Endothelial cell of umbilical vein (primary cell): Measurements from ENCODE around the gene ARFIP1. TPM values are rescaled to one million over a fixed set of nuclear protein-coding genes. Genes with fewer than 3 reads are reported as not detected.

Experiments used
- BruUV-seq: library from RNA; stranded (reverse); fragments of 400-500 nt; replicated peaks from 2 replicates; lab custom pipeline; 2021; lab: Mats Ljungman, UMichigan
- CTCF ChIA-PET: fragments of 300-600, 350-600 bp; sonication (Branson Sonifier 250); formaldehyde crosslinking; loops from one replicate; lab custom pipeline; 2021; ENCODE audit warnings: antibody characterized with exemption, inconsistent platforms; lab: Charles Lee
- POLR2A ChIA-PET: fragments of 300-600, 350-600 bp; sonication (Branson Sonifier 250); formaldehyde crosslinking; loops from one replicate; lab custom pipeline; 2021; ENCODE audit warnings: antibody characterized with exemption, inconsistent platforms; lab: Charles Lee
- DNase-seq: peaks from one replicate; pipeline ENCODE4 v3.0.0-alpha.2; 2011; ENCODE audit warnings: low read depth, low spot score
- FAIRE-seq: peaks from 2 replicates; lab custom pipeline; 2011; peaks lifted over from hg19 to GRCh38; lab: Jason Lieb, UNC
- H2AFZ ChIP-seq: 2 replicates; pipeline ENCODE4 v1.6.0; 2012; ENCODE audit warnings: low read depth, low read length, control low read depth, inconsistent platforms
- H3K27ac ChIP-seq: 2 replicates; pipeline ENCODE4 v1.5.1; 2011; ENCODE audit warnings: low read depth, mild to moderate bottlenecking, control low read depth, low read length, moderate library complexity; ENCODE audit not compliant: insufficient read depth
- H3K27me3 ChIP-seq, 2 experiments: 2 replicates each; pipeline versions ENCODE4 v1.6.0 to v1.6.1; 2011; ENCODE audit warnings: low read length in 2 of 2, mixed read lengths in 1 of 2; ENCODE audit not compliant: control insufficient read depth in 2 of 2, insufficient read depth in 2 of 2
- H3K36me3 ChIP-seq, 2 experiments: 2 replicates in 1 of 2; 3 replicates in 1 of 2; pipeline ENCODE4 v1.5.1; 2011; ENCODE audit warnings: low read length in 2 of 2, mild to moderate bottlenecking in 1 of 2, moderate library complexity in 1 of 2; ENCODE audit not compliant: control insufficient read depth in 2 of 2, insufficient read depth in 2 of 2; ENCODE audit errors: extremely low read depth in 1 of 2
- H3K4me1 ChIP-seq: 3 replicates; pipeline ENCODE4 v1.5.1; 2011; ENCODE audit warnings: mild to moderate bottlenecking, low read length; ENCODE audit not compliant: control insufficient read depth, insufficient read depth; ENCODE audit errors: extremely low read depth
- H3K4me2 ChIP-seq: 2 replicates; pipeline ENCODE4 v1.6.1; 2011; ENCODE audit warnings: low read length, control low read depth, mixed read lengths; ENCODE audit not compliant: insufficient read depth
- H3K4me3 ChIP-seq, 3 experiments: fragments of 200-600 bp in 1 of 3; sonication (generic), shearing (Covaris generic) in 1 of 3; replicated peaks in 1 of 3; 2 replicates each; pipeline ENCODE4 v1.5.1; 2011 to 2016; ENCODE audit warnings: control low read depth in 3 of 3, low read length in 3 of 3, mild to moderate bottlenecking in 2 of 3, inconsistent platforms in 1 of 3, low read depth in 1 of 3, moderate library complexity in 1 of 3; ENCODE audit not compliant: insufficient read depth in 1 of 3
- H3K79me2 ChIP-seq: 2 replicates; pipeline ENCODE4 v1.6.0; 2012; ENCODE audit warnings: low read length, inconsistent platforms; ENCODE audit not compliant: control insufficient read depth, insufficient read depth
- H3K9ac ChIP-seq: replicated peaks from 2 replicates; pipeline ENCODE3; 2011; ENCODE audit warnings: low read length, control low read depth; ENCODE audit not compliant: insufficient read depth; ENCODE audit errors: extremely low read depth
- H3K9me1 ChIP-seq: replicated peaks from 3 replicates; pipeline ENCODE4 v1.6.0; 2011; ENCODE audit warnings: mild to moderate bottlenecking, low read length; ENCODE audit not compliant: control insufficient read depth, insufficient read depth; ENCODE audit errors: extremely low read depth
- H3K9me3 ChIP-seq: replicated peaks from 2 replicates; pipeline ENCODE4 v1.5.1; 2012; ENCODE audit warnings: low read length, inconsistent platforms; ENCODE audit not compliant: control insufficient read depth, insufficient read depth
- H4K20me1 ChIP-seq: replicated peaks from 2 replicates; pipeline ENCODE3; 2011; ENCODE audit warnings: mild to moderate bottlenecking, low read length; ENCODE audit not compliant: control insufficient read depth, insufficient read depth; ENCODE audit errors: extremely low read depth
- CTCF ChIP-seq, 2 donors: IDR thresholded peaks; 1 replicate in 1 of 2; 2 replicates in 1 of 2; pipeline ENCODE4 v1.5.1; 2011; ENCODE audit warnings: low read length in 2 of 2, mild to moderate bottlenecking in 2 of 2, moderate library complexity in 2 of 2, control low read depth in 1 of 2, inconsistent platforms in 1 of 2, low read depth in 1 of 2; ENCODE audit not compliant: insufficient read depth in 1 of 2; ENCODE audit errors: extremely low read depth in 1 of 2
- EZH2 ChIP-seq: IDR thresholded peaks from 2 replicates; pipeline ENCODE4 v1.6.1; 2012; ENCODE audit warnings: borderline replicate concordance, low read depth, mild to moderate bottlenecking, moderate library complexity, low read length, inconsistent platforms; ENCODE audit not compliant: severe bottlenecking
- FOS ChIP-seq: IDR thresholded peaks from 2 replicates; pipeline ENCODE4 v1.6.1; 2011; ENCODE audit warnings: mild to moderate bottlenecking, low read length, moderate library complexity, borderline replicate concordance; ENCODE audit not compliant: insufficient read depth
- GATA2 ChIP-seq: IDR thresholded peaks from 2 replicates; pipeline ENCODE4 v1.7.0; 2011; ENCODE audit warnings: low read depth, mild to moderate bottlenecking, moderate library complexity, mixed read lengths, low read length; ENCODE audit not compliant: insufficient read length, insufficient read depth
- JUN ChIP-seq: IDR thresholded peaks from 2 replicates; pipeline ENCODE4 v1.6.1; 2011; ENCODE audit warnings: borderline replicate concordance, low read depth; ENCODE audit not compliant: insufficient read length, insufficient read depth
- MAX ChIP-seq: IDR thresholded peaks from 2 replicates; pipeline ENCODE4 v1.6.1; 2011; ENCODE audit not compliant: insufficient read depth, insufficient read length
- MYC ChIP-seq: IDR thresholded peaks from one replicate; pipeline ENCODE4 v1.6.1; 2011; ENCODE audit warnings: mild to moderate bottlenecking, low read depth, low read length
- POLR2A ChIP-seq: IDR thresholded peaks from 2 replicates; pipeline ENCODE4 v1.6.1; 2012; ENCODE audit warnings: low read depth, mild to moderate bottlenecking, control low read depth, low read length
- POLR2AphosphoS5 ChIP-seq: IDR thresholded peaks from 2 replicates; pipeline ENCODE4 v1.6.1; 2012; ENCODE audit warnings: low read depth, mild to moderate bottlenecking, control low read depth, low read length, moderate library complexity; ENCODE audit not compliant: insufficient read depth
- dilution Hi-C: fragments of 300-500 bp; cut with MboI; formaldehyde crosslinking; loops from one replicate; pipeline ENCODE4 v1.15.0; 2019; ENCODE audit warnings: low sequenced_read_pairs; ENCODE audit not compliant: extremely low pct_ligation_motif_present
- intact Hi-C: fragments of 100-400 bp; cut with micrococcal nuclease; formaldehyde crosslinking; loops from one replicate; pipeline ENCODE4 v1.10.0; 2022
- polyA plus RNA-seq, 4 experiments: library from polyadenylated mRNA; depleted of rRNA in 3 of 4; stranded (reverse) in 3 of 4; unstranded in 1 of 4; fragments of >200 nt; gene quantifications; 2 replicates each; pipeline versions ENCODE4 v1.2.1 to v1.2.3, GENCODE V29; 2011 to 2012; ENCODE audit warnings: missing spikeins in 1 of 4
- total RNA-seq: library from RNA; stranded (reverse); gene quantifications from 2 replicates; pipeline ENCODE4 v1.2.3, GENCODE V29; 2021

ARFIP1 gene
- total and polyA plus RNA-seq, 2 donors (not counting 3 experiments of a cell fraction or from before 2014, with no cell fraction given), result 10.0 to 24.2 TPM

GRCh38 chr4:152921284-152921683 is 141.5 kb downstream of the ARFIP1 start:
- H3K4me2 ChIP-seq, result no peak overlapping the region
- no peak overlapping the region for H3K9ac ChIP-seq
- TF ChIP-seq FOS (no peak), EZH2 (no peak), MAX (no peak), MYC (no peak), POLR2AphosphoS5 (no peak), GATA2 (no peak), POLR2A (no peak), CTCF (IDR thresholded peaks at IDR 0.05; ENCODE audit: extremely low read depth in 1 of 2, insufficient read depth in 1 of 2, low read depth in 1 of 2, low read length in 2 of 2) (no peak), JUN (no peak)
- no peaks in the 10 kb centered on the region for H3K27me3 ChIP-seq
- H3K9me3 ChIP-seq, result no peaks in the 10 kb centered on the region
- no peaks in the 10 kb centered on the region for H4K20me1 ChIP-seq
- no peak overlapping the region for H3K4me3 ChIP-seq
- no peaks in the 10 kb centered on the region for H3K36me3 ChIP-seq
- dilution Hi-C loops (no loop called here), intact Hi-C loops (no loop called here)
- H3K9me1 ChIP-seq, result no peaks in the 10 kb centered on the region
- FAIRE-seq (no peak), DNase-seq (no peak)
- no peak overlapping the region for H3K27ac ChIP-seq
- H3K79me2 ChIP-seq, result no peaks in the 10 kb centered on the region
- H3K4me1 ChIP-seq, result no peaks in the 10 kb centered on the region
- ChIA-PET POLR2A (no interaction called here), CTCF (no interaction called here)
- no peak overlapping the region for H2AFZ ChIP-seq
- BruUV-seq, result no TSS peak
